BLaER1 treated with 17β-estradiol and CSF1 and Interleukin-3, amounts not matched to agents 10 nM and 100 nM (cell line): ENCODE data around the gene UBE4B.
A peak's percentile ranks its signal among the peaks of the same experiment; 100 is the strongest.
"Not testable (repeated sequence)": the region's sequence is repeated elsewhere in the genome, so short reads cannot be mapped to it uniquely, and the experiment has no call there.

Experiments
- H3K27ac ChIP-seq, 11 experiments: shearing (Covaris generic); formaldehyde crosslinking; 2 replicates each; pipeline ENCODE4 v1.8.1; 2022
- H3K27me3 ChIP-seq, 11 experiments: shearing (Covaris generic); formaldehyde crosslinking; 2 replicates each; pipeline ENCODE4 v1.8.1; 2022
- H3K36me3 ChIP-seq, 11 experiments: shearing (Covaris generic); formaldehyde crosslinking; 2 replicates each; pipeline ENCODE4 v1.8.1; 2022
- H3K4me1 ChIP-seq, 10 experiments: shearing (Covaris generic); formaldehyde crosslinking; 2 replicates each; pipeline ENCODE4 v1.8.1; 2022
- H3K4me2 ChIP-seq, 11 experiments: shearing (Covaris generic); formaldehyde crosslinking; 2 replicates each; pipeline ENCODE4 v1.8.1; 2022
- H3K4me3 ChIP-seq, 10 experiments: shearing (Covaris generic); formaldehyde crosslinking; 2 replicates each; pipeline ENCODE4 v1.8.1; 2022
- H3K9ac ChIP-seq, 11 experiments: shearing (Covaris generic); formaldehyde crosslinking; 2 replicates each; pipeline ENCODE4 v1.8.1; 2022
- H3K9me3 ChIP-seq, 11 experiments: shearing (Covaris generic); formaldehyde crosslinking; replicated peaks in 1 of 11; 2 replicates each; pipeline ENCODE4 v1.8.1; 2022
- H4K20me1 ChIP-seq, 11 experiments: shearing (Covaris generic); formaldehyde crosslinking; 2 replicates each; pipeline ENCODE4 v1.8.1; 2022
- Cebpa-rat ChIP-seq, 11 experiments: shearing (Covaris generic); IDR thresholded peaks; 2 replicates each; pipeline ENCODE4 v1.8.1; 2022

UBE4B gene

DNA sequence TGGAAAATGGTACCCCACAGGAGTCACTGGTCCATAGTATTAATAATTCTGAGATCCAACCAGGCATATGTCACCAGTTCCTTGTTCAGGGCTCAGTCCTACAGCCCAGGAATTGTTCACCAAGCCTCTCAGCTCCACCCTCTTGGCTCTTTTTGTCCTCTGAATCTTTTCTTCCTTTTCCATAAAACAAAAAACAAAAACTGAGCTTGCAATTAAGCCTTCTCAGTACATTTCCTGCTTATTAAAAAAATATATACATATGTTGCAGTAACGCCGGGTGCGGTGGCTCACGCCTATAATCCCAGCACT is 154.2 kb downstream of the UBE4B start:
- Histone ChIP-seq H3K4me3 (no peak overlapping the region), H3K9ac (no peak overlapping the region), H4K20me1 (no peaks in the 10 kb centered on the region), H3K27ac (no peak overlapping the region), H3K4me2 (no peak overlapping the region), H3K9me3 (peaks cover 0 to 7% (median 0%) of the 10 kb centered on the region in 11 experiments; a peak in 7 of 22 replicates), H3K4me1 (peaks cover 0 to 11% (median 7%) of the 10 kb centered on the region in 10 experiments; a peak in 12 of 20 replicates), H3K36me3 (no peaks in the 10 kb centered on the region; a peak in 1 of 22 replicates), H3K27me3 (no peaks in the 10 kb centered on the region)
- no peak for TF ChIP-seq Cebpa-rat (IDR thresholded peaks at IDR 0.05)

DNA sequence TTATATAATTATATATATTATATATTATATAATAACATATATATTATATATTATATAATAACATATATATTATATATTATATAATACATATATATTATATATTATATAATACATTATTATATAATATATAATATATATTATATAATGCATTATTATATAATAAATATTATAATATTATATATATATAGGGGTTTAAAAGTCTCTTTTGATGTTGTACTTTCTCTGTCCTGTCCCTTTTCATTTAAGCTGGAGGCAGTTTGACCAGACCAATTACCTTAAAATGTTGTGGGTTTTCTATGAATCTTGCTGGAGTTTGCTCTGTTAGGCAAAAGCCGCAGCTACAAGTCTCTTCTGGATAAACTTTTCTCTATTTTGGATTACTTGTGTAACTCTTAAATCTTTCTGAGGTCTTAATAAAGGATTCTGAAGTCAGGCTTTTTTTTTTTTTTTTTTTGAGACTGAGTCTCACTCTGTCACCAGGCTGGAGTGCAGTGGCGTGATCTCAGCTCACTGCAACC is 155.4 kb downstream of the UBE4B start:
- no peak overlapping the region for H3K27ac ChIP-seq
- no peaks in the 10 kb centered on the region for H4K20me1 ChIP-seq
- no peak overlapping the region for H3K9ac ChIP-seq
- H3K9me3 ChIP-seq: peaks cover 0 to 7% (median 0%) of the 10 kb centered on the region in 11 experiments; a peak in 7 of 22 replicates
- no peak overlapping the region for H3K4me3 ChIP-seq
- TF ChIP-seq Cebpa-rat (IDR thresholded peaks at IDR 0.05): no peak
- H3K27me3 ChIP-seq: no peaks in the 10 kb centered on the region
- no peak overlapping the region for H3K4me2 ChIP-seq
- H3K36me3 ChIP-seq: no peaks in the 10 kb centered on the region; a peak in 1 of 22 replicates
- peaks cover 0 to 11% (median 7%) of the 10 kb centered on the region in 10 experiments; a peak in 12 of 20 replicates for H3K4me1 ChIP-seq

DNA sequence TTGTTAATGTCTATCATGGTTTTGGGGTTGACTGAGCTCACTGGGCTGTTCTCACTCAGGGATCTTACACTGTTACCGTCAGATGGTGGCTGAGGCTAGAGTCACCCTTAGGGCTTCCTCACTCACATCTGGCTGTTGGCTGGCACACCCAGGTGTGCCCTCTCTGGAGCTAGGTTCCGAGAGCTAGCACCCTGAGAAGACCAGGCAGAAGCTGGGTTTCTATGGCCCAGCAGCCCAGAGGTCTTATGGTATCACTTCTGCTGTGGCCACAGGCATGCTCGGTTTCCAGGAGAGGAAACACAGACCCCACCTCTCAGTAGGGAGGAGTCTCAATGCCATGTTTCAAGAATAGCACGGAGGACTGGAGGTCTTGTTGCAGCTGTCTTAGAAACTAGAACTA is 156.9 kb downstream of the UBE4B start:
- Histone ChIP-seq H3K36me3 (no peaks in the 10 kb centered on the region; a peak in 1 of 22 replicates), H3K27me3 (no peaks in the 10 kb centered on the region), H3K27ac (no peak overlapping the region), H3K4me1 (peaks cover 0 to 11% (median 7%) of the 10 kb centered on the region in 10 experiments; a peak in 12 of 20 replicates), H3K9ac (no peak overlapping the region), H4K20me1 (no peaks in the 10 kb centered on the region), H3K4me3 (no peak overlapping the region), H3K4me2 (peak overlapping the region in 10 of 11 experiments; percentile 6 to 48 (median 36); a peak in 13 of 22 replicates), H3K9me3 (peaks cover 0 to 7% (median 0%) of the 10 kb centered on the region in 11 experiments; a peak in 7 of 22 replicates)
- no peak for TF ChIP-seq Cebpa-rat (IDR thresholded peaks at IDR 0.05)

- H3K4me2 ChIP-seq: no peak overlapping the region
- no peaks in the 10 kb centered on the region for H3K27me3 ChIP-seq
- H3K36me3 ChIP-seq: no peaks in the 10 kb centered on the region
- no peak overlapping the region for H3K4me3 ChIP-seq
- H3K9me3 ChIP-seq: peaks cover 0 to 7% (median 0%) of the 10 kb centered on the region in 11 experiments; a peak in 7 of 22 replicates
- H4K20me1 ChIP-seq: no peaks in the 10 kb centered on the region
- TF ChIP-seq Cebpa-rat (IDR thresholded peaks at IDR 0.05): no peak
- no peak overlapping the region for H3K9ac ChIP-seq
- no peak overlapping the region for H3K27ac ChIP-seq
- H3K4me1 ChIP-seq: peaks cover 0 to 11% (median 7%) of the 10 kb centered on the region in 10 experiments; a peak in 12 of 20 replicates
Observed at GRCh38 chr1:10192263-10192662, 159.5 kb downstream of the UBE4B start.

DNA sequence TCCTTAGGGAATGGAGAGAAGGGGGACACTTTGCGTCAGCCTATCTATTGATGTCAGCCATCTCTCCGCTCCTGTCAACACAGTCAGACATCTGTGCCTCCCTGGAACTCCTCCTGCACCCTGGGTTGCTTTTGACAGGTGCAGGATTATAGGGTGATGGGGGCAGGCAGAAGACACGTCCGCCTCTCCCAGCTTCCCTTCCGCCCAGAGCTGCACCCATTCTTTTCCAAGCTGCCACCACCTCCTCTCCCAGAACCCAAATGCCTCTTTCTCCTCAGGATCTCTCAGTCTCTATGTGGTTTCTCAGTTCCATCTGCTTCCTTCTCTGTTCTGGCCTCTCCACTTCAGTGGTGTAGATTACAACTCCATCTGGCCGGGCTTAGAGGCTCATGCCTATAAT is 160.5 kb downstream of the UBE4B start:
- TF ChIP-seq Cebpa-rat (IDR thresholded peaks at IDR 0.05): no peak
- H4K20me1 ChIP-seq: no peaks in the 10 kb centered on the region
- no peak overlapping the region for H3K4me3 ChIP-seq
- no peaks in the 10 kb centered on the region for H3K36me3 ChIP-seq
- H3K4me2 ChIP-seq: no peak overlapping the region
- H3K27me3 ChIP-seq: no peaks in the 10 kb centered on the region
- no peak overlapping the region for H3K9ac ChIP-seq
- no peak overlapping the region for H3K27ac ChIP-seq
- peaks cover 0 to 6% (median 0%) of the 10 kb centered on the region in 11 experiments; a peak in 7 of 22 replicates for H3K9me3 ChIP-seq
- H3K4me1 ChIP-seq: peaks cover 0 to 11% (median 7%) of the 10 kb centered on the region in 10 experiments; a peak in 12 of 20 replicates

GRCh38 chr1:10195570-10195969 is 162.8 kb downstream of the UBE4B start:
- no peaks in the 10 kb centered on the region for H3K36me3 ChIP-seq
- H4K20me1 ChIP-seq: no peaks in the 10 kb centered on the region
- no peaks in the 10 kb centered on the region for H3K9me3 ChIP-seq
- no peak overlapping the region for H3K4me3 ChIP-seq
- TF ChIP-seq Cebpa-rat (IDR thresholded peaks at IDR 0.05): no peak
- no peak overlapping the region for H3K4me2 ChIP-seq
- no peak overlapping the region for H3K9ac ChIP-seq
- no peak overlapping the region for H3K27ac ChIP-seq
- H3K4me1 ChIP-seq: 0 out of 20 replicates have a peak, but pooled peaks cover 0 to 4% (median 0%) of the 10 kb centered on the region in 10 experiments
- no peaks in the 10 kb centered on the region for H3K27me3 ChIP-seq

GRCh38 chr1:10196976-10197375 is 164.2 kb downstream of the UBE4B start:
- no peak overlapping the region for H3K4me2 ChIP-seq
- no peak for TF ChIP-seq Cebpa-rat (IDR thresholded peaks at IDR 0.05)
- H4K20me1 ChIP-seq: no peaks in the 10 kb centered on the region
- no peak overlapping the region for H3K4me3 ChIP-seq
- no peaks in the 10 kb centered on the region for H3K9me3 ChIP-seq
- H3K9ac ChIP-seq: no peak overlapping the region
- no peaks in the 10 kb centered on the region for H3K36me3 ChIP-seq
- no peaks in the 10 kb centered on the region for H3K27me3 ChIP-seq
- H3K4me1 ChIP-seq: 0 out of 20 replicates have a peak, but pooled peaks cover 0 to 4% (median 0%) of the 10 kb centered on the region in 10 experiments
- no peak overlapping the region for H3K27ac ChIP-seq

GRCh38 chr1:10200620-10201019 is 167.9 kb downstream of the UBE4B start:
- no peak overlapping the region for H3K4me3 ChIP-seq
- no peak overlapping the region for H3K9ac ChIP-seq
- H3K27me3 ChIP-seq: no peaks in the 10 kb centered on the region
- H4K20me1 ChIP-seq: no peaks in the 10 kb centered on the region
- no peak for TF ChIP-seq Cebpa-rat (IDR thresholded peaks at IDR 0.05)
- no peaks in the 10 kb centered on the region for H3K4me1 ChIP-seq
- H3K4me2 ChIP-seq: no peak overlapping the region
- H3K9me3 ChIP-seq: no peaks in the 10 kb centered on the region
- no peaks in the 10 kb centered on the region for H3K36me3 ChIP-seq
- H3K27ac ChIP-seq: no peak overlapping the region

DNA sequence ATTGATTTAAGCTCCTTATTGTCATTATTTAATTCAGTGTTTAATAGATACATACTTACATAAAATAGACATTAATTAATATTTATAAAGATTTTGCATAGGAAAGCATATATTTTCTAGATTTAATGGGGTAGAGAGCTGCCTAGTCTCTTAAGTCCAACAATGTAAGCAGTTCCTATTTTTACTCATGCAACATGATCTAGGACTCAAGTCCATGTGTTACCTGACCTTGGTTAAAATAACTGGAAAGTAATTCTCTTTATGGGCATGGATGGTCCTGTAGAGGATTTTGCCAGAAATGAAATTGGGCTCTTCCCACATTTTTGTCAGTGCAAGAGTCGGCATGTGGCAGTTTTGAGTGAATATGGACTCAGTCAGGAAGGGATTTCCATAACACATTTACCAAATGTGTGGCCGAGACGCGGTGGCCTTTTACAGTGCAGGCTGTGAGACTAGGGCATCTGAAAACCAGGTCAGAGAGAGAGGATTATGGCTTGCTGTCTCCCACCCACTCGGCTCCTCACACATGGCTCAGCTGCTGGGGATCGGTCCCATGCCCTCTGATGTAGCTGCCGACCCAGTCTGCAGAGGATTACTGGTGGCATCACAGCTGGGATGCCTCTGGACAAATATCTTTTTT is 171.4 kb downstream of the UBE4B start:
- H3K4me1 ChIP-seq: peaks cover 0 to 12% (median 5%) of the 10 kb centered on the region in 10 experiments; a peak in 15 of 20 replicates
- no peaks in the 10 kb centered on the region for H3K36me3 ChIP-seq
- no peak overlapping the region for H3K9ac ChIP-seq
- H3K4me3 ChIP-seq: no peak overlapping the region
- H3K27ac ChIP-seq: no peak overlapping the region
- no peaks in the 10 kb centered on the region for H3K27me3 ChIP-seq
- no peaks in the 10 kb centered on the region for H4K20me1 ChIP-seq
- TF ChIP-seq Cebpa-rat (IDR thresholded peaks at IDR 0.05): no peak
- H3K4me2 ChIP-seq: no peak overlapping the region
- H3K9me3 ChIP-seq: no peaks in the 10 kb centered on the region

GRCh38 chr1:10205206-10205605 is 172.4 kb downstream of the UBE4B start:
- not testable (repeated sequence) for H3K27ac ChIP-seq, H3K36me3 ChIP-seq, H4K20me1 ChIP-seq, H3K9me3 ChIP-seq, H3K4me2 ChIP-seq, H3K4me3 ChIP-seq, H3K27me3 ChIP-seq, H3K9ac ChIP-seq
- H3K4me1 ChIP-seq: peaks cover 0 to 18% (median 11%) of the 10 kb centered on the region in 10 experiments; a peak in 16 of 20 replicates
